ENCODE measurements around the gene CLMN.
"Not testable (repeated sequence)": the region's sequence is repeated elsewhere in the genome, so short reads cannot be mapped to it uniquely, and the experiment has no call there.

Gene CLMN

GRCh38 chr14:95190857-95191256 is 128.9 kb downstream of the CLMN start:
- no peak for DNase-seq (ENCODE audit: low read depth)

GRCh38 chr14:95190346-95190840 is 129.3 kb downstream of the CLMN start:
- no peak for DNase-seq (ENCODE audit: low read depth)

DNA sequence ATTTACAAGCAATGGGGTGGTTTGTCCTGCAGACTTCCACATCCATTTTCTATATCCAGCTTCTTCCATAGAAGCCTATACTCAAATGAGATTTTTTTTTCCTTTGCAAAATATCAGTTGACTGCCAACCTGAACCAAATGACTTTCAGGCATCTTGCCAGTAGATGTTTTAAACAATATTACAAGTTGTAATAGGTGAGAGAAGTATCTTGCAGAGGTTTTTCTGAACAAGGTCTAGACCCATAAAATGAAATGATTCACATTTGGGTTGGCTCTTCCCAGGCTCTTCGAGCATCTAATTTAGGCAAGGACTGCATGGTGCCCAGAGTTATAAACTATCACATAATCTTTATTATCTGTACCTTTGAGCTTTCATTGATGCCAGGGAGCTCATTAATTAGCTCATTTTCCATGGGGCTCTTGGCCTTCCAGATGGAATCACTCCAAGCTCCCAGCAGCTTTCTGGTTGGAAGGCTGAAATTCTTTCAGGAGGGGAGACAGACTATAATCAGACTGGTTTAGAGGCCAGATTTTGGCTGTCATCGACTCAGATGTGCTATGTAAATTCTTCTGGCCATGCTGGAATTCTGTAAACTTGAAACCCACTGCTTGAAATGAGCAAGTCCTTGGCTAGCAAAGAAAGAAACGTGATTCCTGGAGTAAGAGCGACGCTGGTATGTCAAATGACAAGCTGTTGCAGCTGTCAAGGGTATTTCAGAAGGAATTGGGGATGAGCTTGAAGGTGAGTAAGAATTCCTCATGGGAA is 130.2 kb downstream of the CLMN start:
- no peak for DNase-seq (ENCODE audit: low read depth)

- no peak for DNase-seq (ENCODE audit: low read depth)
Measured at GRCh38 chr14:95188380-95188779, 131.3 kb downstream of the CLMN start.

DNA sequence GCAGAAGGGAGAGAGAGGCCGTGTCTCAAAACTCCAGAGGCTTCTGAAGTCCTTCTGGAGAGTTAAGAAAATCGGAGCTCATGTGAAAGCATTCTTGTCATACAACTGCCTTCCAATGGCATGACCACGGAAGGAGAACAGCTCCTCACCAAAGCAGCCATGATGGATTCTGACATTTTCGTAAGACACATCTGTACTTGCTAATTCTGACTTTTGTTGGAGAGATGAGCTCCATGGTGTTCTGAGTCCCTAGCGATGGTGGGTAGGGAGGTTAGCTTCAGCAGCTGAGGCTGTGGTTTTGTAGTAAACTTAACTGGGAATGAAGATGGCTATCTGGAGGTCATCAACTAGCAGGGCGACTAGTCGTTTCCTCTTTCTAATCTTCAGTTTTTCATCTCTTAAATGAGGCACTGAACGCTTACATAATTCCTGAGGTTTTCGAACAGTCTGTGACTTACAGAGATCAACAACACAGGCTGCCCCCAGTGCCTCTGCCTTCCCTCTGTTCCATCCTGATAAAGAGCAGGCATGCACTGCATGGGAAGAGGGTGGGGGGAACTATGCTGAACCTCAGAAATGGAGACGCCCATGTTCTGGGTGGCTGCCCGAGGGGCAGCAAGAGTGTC is 133.8 kb downstream of the CLMN start:
- no peak for DNase-seq (ENCODE audit: low read depth)

DNA sequence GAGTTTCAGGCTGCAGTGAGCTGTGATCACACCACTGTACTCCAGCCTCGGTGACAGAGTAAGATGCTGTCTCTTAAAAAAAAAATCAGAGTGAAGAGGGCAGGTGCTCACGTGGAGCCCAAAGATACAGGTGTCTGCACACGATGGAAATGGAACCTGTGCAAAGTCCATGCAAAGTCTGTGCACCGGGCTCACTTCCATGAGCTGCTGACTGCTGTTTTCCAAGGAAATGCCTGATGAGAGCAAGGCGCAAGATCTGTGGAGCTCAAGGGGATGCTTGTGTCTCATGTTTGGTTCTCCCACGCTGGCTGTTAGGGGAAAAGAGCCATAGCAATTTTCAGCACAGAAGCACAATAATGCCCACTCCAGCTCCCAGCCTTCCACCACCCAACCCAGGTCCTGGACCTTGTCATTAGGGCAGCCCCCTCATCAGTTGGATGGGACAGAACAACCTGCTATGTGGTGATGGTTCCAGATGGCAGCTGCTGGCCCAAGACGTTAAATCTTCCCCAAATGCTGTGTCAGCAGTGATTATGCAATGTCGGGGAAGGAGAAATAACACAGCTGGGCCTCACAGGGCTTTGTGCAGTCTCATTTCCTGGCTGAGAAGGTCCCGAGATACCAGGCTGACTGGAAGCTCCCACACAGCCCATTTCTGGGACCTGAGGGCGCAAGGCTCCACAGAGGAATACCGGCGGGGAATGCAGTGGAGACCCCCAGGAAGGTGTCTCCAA is 134.5 kb downstream of the CLMN start:
- DNase-seq (ENCODE audit: low read depth), result no peak

DNA sequence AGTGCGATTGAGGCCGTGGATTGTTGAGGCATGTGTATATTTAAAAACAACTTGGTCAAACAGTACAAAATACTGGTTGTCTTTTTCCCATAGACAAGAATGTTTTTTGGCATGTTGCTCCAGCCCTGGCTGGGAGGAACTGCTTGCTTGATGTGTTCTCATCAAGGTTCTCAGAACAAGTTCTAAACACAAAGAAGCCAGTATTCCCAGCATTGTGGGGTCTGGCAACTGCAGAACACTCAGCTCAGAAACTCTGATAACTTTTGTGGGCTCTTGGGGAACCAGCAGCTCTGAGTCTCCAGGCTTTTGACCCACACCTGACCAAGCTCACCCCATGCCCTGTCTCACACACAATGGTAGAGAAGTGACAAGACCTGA is 135.3 kb downstream of the CLMN start:
- no peak for DNase-seq (ENCODE audit: low read depth)

GRCh38 chr14:95183532-95184412 is 135.9 kb downstream of the CLMN start:
- DNase-seq (ENCODE audit: low read depth), result no peak

- no peak for DNase-seq (ENCODE audit: low read depth)
Measured at GRCh38 chr14:95183082-95183481, 136.6 kb downstream of the CLMN start.

- DNase-seq (ENCODE audit: low read depth), result no peak
Measured at GRCh38 chr14:95182379-95182778, 137.3 kb downstream of the CLMN start.

- DNase-seq (ENCODE audit: low read depth), result no peak
Measured at GRCh38 chr14:95180966-95181741, 138.6 kb downstream of the CLMN start.

DNA sequence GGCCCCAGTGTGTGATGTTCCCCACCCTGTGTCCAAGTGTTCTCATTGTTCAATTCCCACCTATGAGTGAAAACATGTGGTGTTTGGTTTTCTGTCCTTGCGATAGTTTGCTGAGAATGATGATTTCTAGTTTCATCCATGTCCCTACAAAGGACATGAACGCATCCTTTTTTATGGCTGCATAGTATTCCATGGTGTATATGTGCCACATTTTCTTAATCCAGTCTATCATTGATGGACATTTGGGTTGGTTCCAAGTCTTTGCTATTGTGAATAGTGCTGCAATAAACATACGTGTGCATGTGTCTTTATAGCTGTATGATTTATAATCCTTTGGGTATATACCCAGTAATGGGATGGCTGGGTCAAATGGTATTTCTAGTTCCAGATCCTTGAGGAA is 144.0 kb downstream of the CLMN start:
- not testable (repeated sequence) for DNase-seq (ENCODE audit: low read depth)

DNA sequence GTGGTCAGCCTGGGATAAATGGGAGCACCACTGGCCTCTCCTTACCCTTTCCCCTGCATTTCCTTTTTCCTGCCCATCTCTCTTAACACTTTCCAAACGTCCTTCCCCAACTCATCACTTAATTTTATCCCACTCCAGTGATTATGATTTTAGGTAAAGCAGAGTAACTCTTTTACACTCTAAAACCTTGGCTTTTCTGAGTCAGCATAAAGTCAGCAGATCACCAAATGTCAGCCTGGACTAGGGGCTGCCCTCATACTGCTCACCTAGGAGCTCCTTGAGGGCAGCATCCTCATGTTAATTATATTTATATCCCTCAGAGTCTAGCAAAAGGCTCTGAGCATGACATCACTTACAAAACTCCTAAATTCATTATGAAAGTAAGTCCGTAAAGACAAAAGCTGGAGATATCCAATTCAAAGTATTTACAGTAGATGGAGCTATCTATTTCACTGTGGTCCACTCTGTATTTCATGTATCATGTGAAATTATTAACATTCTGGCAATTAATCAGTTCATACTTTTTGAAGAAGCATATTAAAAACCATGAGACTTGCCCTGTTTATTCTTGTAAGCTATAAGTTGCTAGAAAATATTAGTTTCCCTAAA is 145.4 kb downstream of the CLMN start:
- DNase-seq (ENCODE audit: low read depth), result no peak

DNA sequence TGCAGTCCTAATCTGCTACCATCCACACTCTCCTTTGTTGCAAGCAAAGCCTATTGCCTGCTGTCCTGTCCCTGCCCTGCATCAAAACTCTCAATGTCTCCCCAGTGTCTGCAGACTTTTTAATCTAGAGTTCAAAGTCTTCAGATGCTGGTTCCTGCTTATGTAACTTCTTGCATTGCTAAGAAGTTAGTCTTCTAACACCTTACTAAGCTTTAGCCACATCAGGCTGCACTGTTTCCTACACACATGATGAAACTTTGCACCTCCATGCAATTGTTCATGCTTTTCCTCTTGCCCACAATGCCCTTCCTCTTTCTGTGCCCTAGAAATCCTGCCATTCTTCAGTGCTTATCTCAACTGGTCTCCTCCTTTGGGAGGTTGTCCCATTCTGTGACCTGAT is 146.2 kb downstream of the CLMN start:
- DNase-seq (ENCODE audit: low read depth), result no peak

GRCh38 chr14:95167177-95167576 is 152.5 kb downstream of the CLMN start:
- no peak for DNase-seq (ENCODE audit: low read depth)

GRCh38 chr14:95165517-95165916 is 154.2 kb downstream of the CLMN start:
- no peak for DNase-seq (ENCODE audit: low read depth)

GRCh38 chr14:95164506-95164905 is 155.2 kb downstream of the CLMN start:
- no peak for DNase-seq (ENCODE audit: low read depth)

- no peak for DNase-seq (ENCODE audit: low read depth)
Measured at GRCh38 chr14:95163666-95164065, 156.0 kb downstream of the CLMN start.

DNA sequence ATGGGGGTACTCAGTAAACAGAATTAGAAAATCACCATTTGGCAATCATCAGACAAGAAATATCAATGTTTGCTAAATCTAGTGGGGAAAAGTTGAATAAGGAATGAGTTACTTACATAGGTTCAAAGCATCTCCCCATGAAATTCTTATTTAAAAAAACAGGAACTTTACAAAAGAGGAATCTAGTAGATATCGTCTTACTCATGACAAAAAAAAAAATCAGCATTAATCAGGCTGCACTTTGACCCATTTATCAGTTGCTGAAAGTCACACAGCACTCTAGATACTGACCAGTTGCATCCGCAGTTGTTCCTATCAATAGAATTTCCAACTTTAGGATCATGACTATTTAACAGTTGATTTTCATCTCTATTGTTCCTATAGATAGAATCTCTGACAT is 156.6 kb downstream of the CLMN start:
- no peak for DNase-seq (ENCODE audit: low read depth)

- no peak for DNase-seq (ENCODE audit: low read depth)
Measured at GRCh38 chr14:95162641-95163040, 157.1 kb downstream of the CLMN start.

All from stimulated activated CD8-positive, alpha-beta memory T cell treated with anti-CD3 and anti-CD28 coated beads, Interleukin-15, amount 100 ng/mL, for 1 hour (primary cell).